Spleen (tissue), 11 donors: ENCODE results near the gene STKLD1. TPM values are rescaled to one million over a fixed set of nuclear protein-coding genes. Genes with fewer than 3 reads are reported as not detected.

ENCODE experiments used
- DNase-seq: peaks from one replicate; pipeline ENCODE4 v3.0.0-alpha.2; 2020
- H3K27ac ChIP-seq, 8 donors: fragments of 200-600 bp; sonication (generic) in 7 of 8; 1 replicate in 4 of 8; 2 replicates in 4 of 8; pipeline versions ENCODE4 v1.5.0 to v1.8.0; 2016 to 2021; ENCODE audit warnings: inconsistent platforms in 4 of 8, mild to moderate bottlenecking in 4 of 8, moderate library complexity in 1 of 8
- H3K27me3 ChIP-seq, 7 donors: fragments of 200-600 bp; sonication (generic) in 6 of 7; replicated peaks in 1 of 7; 1 replicate in 4 of 7; 2 replicates in 3 of 7; pipeline versions ENCODE4 v1.5.0 to v1.8.0; 2016 to 2021; ENCODE audit warnings: inconsistent platforms in 3 of 7, mild to moderate bottlenecking in 1 of 7
- H3K36me3 ChIP-seq, 6 donors: fragments of 200-600 bp; sonication (generic) in 5 of 6; 1 replicate in 4 of 6; 2 replicates in 2 of 6; pipeline versions ENCODE4 v1.5.0 to v1.8.0; 2016 to 2021; ENCODE audit warnings: inconsistent platforms in 2 of 6
- H3K4me1 ChIP-seq, 6 donors: fragments of 200-600 bp; sonication (generic) in 5 of 6; 1 replicate in 3 of 6; 2 replicates in 3 of 6; pipeline versions ENCODE4 v1.5.0 to v1.8.0; 2016 to 2021; ENCODE audit warnings: inconsistent platforms in 3 of 6
- H3K4me3 ChIP-seq, 8 donors: fragments of 200-600 bp; sonication (generic) in 7 of 8; 1 replicate in 4 of 8; 2 replicates in 4 of 8; pipeline versions ENCODE4 v1.5.0 to v1.8.0; 2016 to 2021; ENCODE audit warnings: inconsistent platforms in 4 of 8, mild to moderate bottlenecking in 4 of 8, moderate library complexity in 2 of 8
- H3K9me3 ChIP-seq, 8 donors: fragments of 200-600 bp; sonication (generic) in 7 of 8; 1 replicate in 4 of 8; 2 replicates in 4 of 8; pipeline versions ENCODE4 v1.5.0 to v1.8.0; 2016 to 2021; ENCODE audit warnings: inconsistent platforms in 4 of 8
- POLR2A ChIP-seq, 3 donors: fragments of 450-650 bp; IDR thresholded peaks; one replicate each; pipeline ENCODE4 v1.5.1; 2017; ENCODE audit warnings: antibody characterized with exemption in 3 of 3, mild to moderate bottlenecking in 1 of 3
- POLR2AphosphoS5 ChIP-seq, 3 donors: sonication (generic); formaldehyde crosslinking; IDR thresholded peaks; one replicate each; pipeline ENCODE4 v1.5.1; 2017; ENCODE audit warnings: antibody characterized with exemption in 3 of 3
- WGBS, 5 donors: extraction: QIAGEN DNeasy Blood & Tissue Kit in 3 of 5; methylation state at CpG; one replicate each; pipeline versions ENCODE4 v1.1.5 to v1.1.7; 2013 to 2018; 5-methylcytosine and 5-hydroxymethylcytosine counted together
- intact Hi-C: fragments of 100-400 bp; cut with DNase I; formaldehyde crosslinking; loops from one replicate; pipeline ENCODE4 v1.15.0; 2023; ENCODE audit warnings: low total_unique reads
- polyA plus RNA-seq, 3 donors: library from polyadenylated mRNA; stranded (reverse); fragments of 200-250 nt; gene quantifications; one replicate each; pipeline ENCODE4 v1.2.1, GENCODE V29; 2013
- total RNA-seq, 7 donors: library from RNA; depleted of rRNA in 3 of 7; stranded (reverse); fragments of >200 nt in 3 of 7; fragmentation: NEBNext Ultra II Directional in 4 of 7; extraction: Animal tissue kit (Norgen Biotek cat#: 25700) in 4 of 7; gene quantifications; one replicate each; pipeline versions ENCODE4 v1.1.0 to v1.2.1, GENCODE V29; 2016 to 2021
- TF ChIP-seq, protein P1 (sequence below), 11 experiments: fragments of 200-600 bp in 7 of 11; fragments of 450-650 bp in 4 of 11; sonication (generic) in 4 of 11; IDR thresholded peaks in 8 of 11; conservative IDR thresholded peaks in 3 of 11; 1 replicate in 7 of 11; 2 replicates in 4 of 11; pipeline versions ENCODE4 v1.4.0 to v1.8.0; 2016 to 2021; ENCODE audit warnings: antibody characterized with exemption in 11 of 11, inconsistent platforms in 4 of 11, mild to moderate bottlenecking in 1 of 11
- donor health status: healthy with polysubstance abuse.
- donor health status: DM: no; HTN: no; CAD: no; lungs with moderate emphysema.
- donor health status: DM: no; HTN: no; CAD: no.
- donor health status: Bipolar disorder and iron deficiency.
- donor health status: healthy.
- donor health status: DM: no; HTN: no; CAD: no.
- donor health status: DM: yes; HTN: yes; CAD: no.

The STKLD1 gene
- total and polyA plus RNA-seq, 10 donors = 0.29 to 1.5 (median 0.95) TPM; not detected in 2

GRCh38 chr9:133421615-133422542 lies 45.7 kb downstream of the STKLD1 start, which contains the start of gene ADAMTS13:
TSS of gene ADAMTS13 (plus strand) at chr9:133422367. CDS start at chr9:133422444, 77 bp downstream.
- Histone ChIP-seq H3K36me3 (no peaks in the 10 kb centered on the region), H3K4me3 (no peak within 1 kb of the TSS), H3K9me3 (no peaks in the 10 kb centered on the region), H3K27ac (peak within 1 kb of the TSS in 4 of 8 donors; percentile 44 to 72 (median 47)), H3K4me1 (peaks cover 1 to 42% (median 22%) of the 10 kb centered on the region in 6 donors), H3K27me3 (peaks cover 0 to 26% (median 6%) of the 10 kb centered on the region in 7 donors)
- 61 to 79% (median 70%) methylated on average over 20 to 23 of the region's 23 CpGs for WGBS, 5 donors
- intact Hi-C loops = no loop called here
- no peak for DNase-seq
- TF ChIP-seq POLR2A (IDR thresholded peaks at IDR 0.05) = no peak
- TF ChIP-seq, protein P1, sequence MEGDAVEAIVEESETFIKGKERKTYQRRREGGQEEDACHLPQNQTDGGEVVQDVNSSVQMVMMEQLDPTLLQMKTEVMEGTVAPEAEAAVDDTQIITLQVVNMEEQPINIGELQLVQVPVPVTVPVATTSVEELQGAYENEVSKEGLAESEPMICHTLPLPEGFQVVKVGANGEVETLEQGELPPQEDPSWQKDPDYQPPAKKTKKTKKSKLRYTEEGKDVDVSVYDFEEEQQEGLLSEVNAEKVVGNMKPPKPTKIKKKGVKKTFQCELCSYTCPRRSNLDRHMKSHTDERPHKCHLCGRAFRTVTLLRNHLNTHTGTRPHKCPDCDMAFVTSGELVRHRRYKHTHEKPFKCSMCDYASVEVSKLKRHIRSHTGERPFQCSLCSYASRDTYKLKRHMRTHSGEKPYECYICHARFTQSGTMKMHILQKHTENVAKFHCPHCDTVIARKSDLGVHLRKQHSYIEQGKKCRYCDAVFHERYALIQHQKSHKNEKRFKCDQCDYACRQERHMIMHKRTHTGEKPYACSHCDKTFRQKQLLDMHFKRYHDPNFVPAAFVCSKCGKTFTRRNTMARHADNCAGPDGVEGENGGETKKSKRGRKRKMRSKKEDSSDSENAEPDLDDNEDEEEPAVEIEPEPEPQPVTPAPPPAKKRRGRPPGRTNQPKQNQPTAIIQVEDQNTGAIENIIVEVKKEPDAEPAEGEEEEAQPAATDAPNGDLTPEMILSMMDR (IDR thresholded peaks at IDR 0.05 in 8 of 11, conservative IDR thresholded peaks at IDR 0.05 in 3 of 11) = no peak
- no peak for TF ChIP-seq POLR2AphosphoS5 (IDR thresholded peaks at IDR 0.05)

- no peaks in the 10 kb centered on the region for H3K36me3 ChIP-seq
- 51 to 87% (median 82%) methylated on average over 3 of the region's 3 CpGs for WGBS, 5 donors
- no peak overlapping the region for H3K27ac ChIP-seq
- peaks cover 0 to 39% (median 19%) of the 10 kb centered on the region in 7 donors for H3K27me3 ChIP-seq
- no peaks in the 10 kb centered on the region for H3K9me3 ChIP-seq
- intact Hi-C loops = no loop called here
- DNase-seq = no peak
- peaks cover 3 to 40% (median 17%) of the 10 kb centered on the region in 6 donors for H3K4me1 ChIP-seq
- no peak overlapping the region for H3K4me3 ChIP-seq
- TF ChIP-seq POLR2A (IDR thresholded peaks at IDR 0.05) (no peak), POLR2AphosphoS5 (IDR thresholded peaks at IDR 0.05) (no peak)
- TF ChIP-seq, protein P1 (IDR thresholded peaks at IDR 0.05 in 8 of 11, conservative IDR thresholded peaks at IDR 0.05 in 3 of 11) = no peak
These were observed 47.0 kb downstream of the STKLD1 start for GRCh38 chr9:133423216-133423615.

DNA sequence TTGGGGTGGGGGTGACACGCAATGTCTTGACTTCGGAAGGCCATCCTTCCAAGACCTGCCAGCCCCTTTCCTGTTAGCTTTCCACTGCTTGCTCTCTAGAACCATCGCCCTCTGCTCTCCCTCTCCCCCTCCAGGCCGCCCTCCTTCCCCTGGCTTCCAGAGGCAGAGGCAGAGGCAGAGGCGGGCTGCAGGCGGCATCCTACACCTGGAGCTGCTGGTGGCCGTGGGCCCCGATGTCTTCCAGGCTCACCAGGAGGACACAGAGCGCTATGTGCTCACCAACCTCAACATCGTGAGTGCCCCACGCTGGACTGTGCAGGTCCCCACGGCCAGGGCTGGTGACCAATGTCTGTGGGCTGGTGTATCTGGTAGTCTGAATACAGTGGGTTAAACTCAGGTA lies 48.0 kb downstream of the STKLD1 start:
- 84 to 94% (median 93%) methylated on average over 12 of the region's 12 CpGs for WGBS, 5 donors
- H3K4me1 ChIP-seq = peaks cover 4 to 41% (median 16%) of the 10 kb centered on the region in 6 donors
- H3K36me3 ChIP-seq = no peaks in the 10 kb centered on the region
- DNase-seq = no peak
- H3K9me3 ChIP-seq = no peaks in the 10 kb centered on the region
- intact Hi-C loops = no loop called here
- H3K27ac ChIP-seq = no peak overlapping the region
- H3K4me3 ChIP-seq = no peak overlapping the region
- TF ChIP-seq POLR2A (IDR thresholded peaks at IDR 0.05) (no peak), POLR2AphosphoS5 (IDR thresholded peaks at IDR 0.05) (no peak)
- TF ChIP-seq, protein P1 (IDR thresholded peaks at IDR 0.05 in 8 of 11, conservative IDR thresholded peaks at IDR 0.05 in 3 of 11) = no peak
- H3K27me3 ChIP-seq = peaks cover 0 to 49% (median 27%) of the 10 kb centered on the region in 7 donors

DNA sequence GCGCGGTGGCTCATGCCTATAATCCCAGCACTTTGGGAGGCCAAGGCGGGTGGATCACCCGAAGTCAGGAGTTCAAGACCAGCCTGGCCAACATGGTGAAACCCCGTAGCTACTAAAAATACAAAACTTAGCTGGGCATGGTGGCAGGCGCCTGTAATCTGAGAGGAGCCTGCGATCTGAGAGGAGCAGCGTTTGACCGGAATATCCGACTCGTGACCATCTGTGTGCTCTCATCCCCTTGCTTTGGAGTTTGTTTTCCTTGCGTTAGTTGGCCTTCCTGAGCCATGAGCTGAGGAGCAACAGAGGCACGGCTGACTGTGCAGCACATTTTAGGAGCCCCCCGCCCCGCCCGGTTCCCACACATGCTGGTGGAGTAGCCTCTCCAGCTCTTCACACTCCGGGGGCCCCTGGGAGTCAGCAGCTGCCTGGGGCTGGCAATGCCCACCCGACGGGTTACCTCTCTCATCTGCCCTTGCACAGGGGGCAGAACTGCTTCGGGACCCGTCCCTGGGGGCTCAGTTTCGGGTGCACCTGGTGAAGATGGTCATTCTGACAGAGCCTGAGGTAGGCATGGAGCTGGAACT lies 49.0 kb downstream of the STKLD1 start:
- Histone ChIP-seq H3K27ac (no peak overlapping the region), H3K36me3 (no peaks in the 10 kb centered on the region), H3K4me1 (peaks cover 4 to 41% (median 20%) of the 10 kb centered on the region in 6 donors), H3K9me3 (no peaks in the 10 kb centered on the region), H3K4me3 (no peak overlapping the region), H3K27me3 (peaks cover 0 to 58% (median 35%) of the 10 kb centered on the region in 7 donors)
- TF ChIP-seq, protein P1 (IDR thresholded peaks at IDR 0.05 in 8 of 11, conservative IDR thresholded peaks at IDR 0.05 in 3 of 11) = no peak
- TF ChIP-seq POLR2A (IDR thresholded peaks at IDR 0.05) (no peak), POLR2AphosphoS5 (IDR thresholded peaks at IDR 0.05) (no peak)
- DNase-seq = no peak
- WGBS, 5 donors = 86 to 93% (median 91%) methylated on average over 16 to 22 of the region's 22 CpGs
- intact Hi-C loops = no loop called here
